MCF 10A (cell line): Measurements from ENCODE around the gene TMEM17. TPM values are rescaled to one million over a fixed set of nuclear protein-coding genes. Genes with fewer than 3 reads are reported as not detected.
A peak's percentile ranks its signal among the peaks of the same experiment; 100 is the strongest.

Source experiments
- BruUV-seq: library from RNA; stranded (reverse); fragments of 400-500 nt; replicated peaks from 2 replicates; lab custom pipeline; 2021; lab: Mats Ljungman, UMichigan
- CTCF ChIA-PET: fragments of 300-600 bp; sonication (Branson Sonifier 250); formaldehyde crosslinking; extraction: SDS; loops from one replicate; lab custom pipeline; 2021; ENCODE audit warnings: antibody characterized with exemption, inconsistent platforms; lab: Yijun Ruan, JAX
- POLR2A ChIA-PET: fragments of 300-600, 350-650 bp; sonication (Branson Sonifier 250); formaldehyde crosslinking; extraction: SDS; loops from one replicate; lab custom pipeline; 2020; ENCODE audit warnings: antibody characterized with exemption, inconsistent platforms; lab: Yijun Ruan, JAX
- DNase-seq: peaks from one replicate; pipeline ENCODE4 v3.0.0-alpha.2; 2018; ENCODE audit not compliant: unreplicated experiment
- H3K27ac Mint-ChIP-seq: one replicate; pipeline ENCODE4 v1.8.0; 2022; ENCODE audit warnings: mild to moderate bottlenecking, low read depth, mixed read lengths; ENCODE audit not compliant: unreplicated experiment
- H3K27me3 Mint-ChIP-seq: one replicate; pipeline ENCODE4 v1.8.0; 2022; ENCODE audit warnings: mixed read lengths; ENCODE audit not compliant: insufficient read depth, unreplicated experiment
- H3K36me3 Mint-ChIP-seq: one replicate; pipeline ENCODE4 v1.8.0; 2022; ENCODE audit warnings: mild to moderate bottlenecking, moderate library complexity, mixed read lengths; ENCODE audit not compliant: insufficient read depth, unreplicated experiment
- H3K4me1 Mint-ChIP-seq: one replicate; pipeline ENCODE4 v1.8.0; 2022; ENCODE audit warnings: mixed read lengths; ENCODE audit not compliant: insufficient read depth, unreplicated experiment
- H3K4me3 Mint-ChIP-seq: one replicate; pipeline ENCODE4 v1.8.0; 2022; ENCODE audit warnings: mild to moderate bottlenecking, moderate library complexity, mixed read lengths; ENCODE audit not compliant: unreplicated experiment
- H3K9me3 Mint-ChIP-seq: one replicate; pipeline ENCODE4 v1.8.0; 2022; ENCODE audit warnings: mixed read lengths; ENCODE audit not compliant: unreplicated experiment
- intact Hi-C: fragments of 100-400 bp; cut with micrococcal nuclease; formaldehyde crosslinking; loops from 2 replicates; pipeline ENCODE4 v1.14.1; 2022
- total RNA-seq: library from RNA; stranded (reverse); gene quantifications from 2 replicates; pipeline ENCODE4 v1.2.3, GENCODE V29; 2022
- TF ChIP-seq, protein P1 (sequence below): fragments of 200-600 bp; IDR thresholded peaks from one replicate; pipeline ENCODE4 v1.8.0; 2022; ENCODE audit warnings: antibody characterized with exemption, mild to moderate bottlenecking; ENCODE audit not compliant: unreplicated experiment

Gene TMEM17
- total RNA-seq, 1 experiment from 2014 or later = 2.6 TPM

GRCh38 chr2:62486439-62486765, 19.6 kb downstream of the TMEM17 start:
- intact Hi-C loops = no loop called here
- no peaks in the 10 kb centered on the region for H3K27me3 Mint-ChIP-seq
- CTCF ChIA-PET = interaction anchor here (0.8 to 3.1 kb wide), 4 partner anchors 9 to 289 kb away, joined by 4 to 18 read pairs (median 8); no protein-coding TSS in a partner anchor
- H3K4me1 Mint-ChIP-seq = peaks cover 9% of the 10 kb centered on the region
- BruUV-seq = no TSS peak
- no peaks in the 10 kb centered on the region for H3K36me3 Mint-ChIP-seq
- TF ChIP-seq, protein P1, sequence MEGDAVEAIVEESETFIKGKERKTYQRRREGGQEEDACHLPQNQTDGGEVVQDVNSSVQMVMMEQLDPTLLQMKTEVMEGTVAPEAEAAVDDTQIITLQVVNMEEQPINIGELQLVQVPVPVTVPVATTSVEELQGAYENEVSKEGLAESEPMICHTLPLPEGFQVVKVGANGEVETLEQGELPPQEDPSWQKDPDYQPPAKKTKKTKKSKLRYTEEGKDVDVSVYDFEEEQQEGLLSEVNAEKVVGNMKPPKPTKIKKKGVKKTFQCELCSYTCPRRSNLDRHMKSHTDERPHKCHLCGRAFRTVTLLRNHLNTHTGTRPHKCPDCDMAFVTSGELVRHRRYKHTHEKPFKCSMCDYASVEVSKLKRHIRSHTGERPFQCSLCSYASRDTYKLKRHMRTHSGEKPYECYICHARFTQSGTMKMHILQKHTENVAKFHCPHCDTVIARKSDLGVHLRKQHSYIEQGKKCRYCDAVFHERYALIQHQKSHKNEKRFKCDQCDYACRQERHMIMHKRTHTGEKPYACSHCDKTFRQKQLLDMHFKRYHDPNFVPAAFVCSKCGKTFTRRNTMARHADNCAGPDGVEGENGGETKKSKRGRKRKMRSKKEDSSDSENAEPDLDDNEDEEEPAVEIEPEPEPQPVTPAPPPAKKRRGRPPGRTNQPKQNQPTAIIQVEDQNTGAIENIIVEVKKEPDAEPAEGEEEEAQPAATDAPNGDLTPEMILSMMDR = no peak
- H3K27ac Mint-ChIP-seq = peak overlapping the region; percentile 32
- POLR2A ChIA-PET = interaction anchor here (0.9 to 1.8 kb wide), 6 partner anchors 8 to 199 kb away, joined by 3 to 5 read pairs (median 4); no protein-coding TSS in a partner anchor
- no peak overlapping the region for H3K4me3 Mint-ChIP-seq
- peak; percentile 49 for DNase-seq
- H3K9me3 Mint-ChIP-seq = no peaks in the 10 kb centered on the region

DNA sequence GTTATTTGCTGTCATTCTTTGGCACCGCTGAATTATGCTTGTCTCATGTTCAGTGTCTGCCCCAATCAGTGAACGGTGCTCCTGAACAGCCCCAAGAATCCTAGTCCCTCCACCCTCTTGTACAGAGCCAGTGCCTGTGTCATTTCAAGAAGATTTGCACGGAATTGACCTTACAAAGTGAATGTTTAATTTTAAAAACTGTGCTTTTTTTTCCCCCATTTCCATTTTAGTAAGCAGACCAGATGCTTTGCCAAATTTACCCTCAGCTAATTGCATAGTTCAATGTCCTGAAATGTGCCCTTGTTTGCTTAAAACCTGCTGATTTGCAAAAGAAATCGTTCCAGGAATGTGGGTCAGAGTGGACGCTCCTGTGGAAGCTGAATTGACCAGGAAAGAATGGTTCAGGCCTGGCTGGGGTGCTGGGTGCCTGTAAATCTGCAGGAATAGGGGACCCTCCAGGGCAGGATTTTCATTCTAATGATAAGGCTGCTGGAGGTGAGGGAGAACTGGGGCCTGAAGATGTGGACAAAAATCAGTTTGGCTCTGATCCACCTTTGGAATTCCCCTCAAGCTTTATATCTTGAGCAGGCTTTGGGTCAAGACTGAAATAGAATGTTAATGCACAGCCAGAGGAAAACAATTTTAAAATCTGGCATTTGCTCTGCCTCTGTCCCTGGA, 20.1 kb downstream of the TMEM17 start:
- CTCF ChIA-PET = interaction anchor here (0.8 to 3.1 kb wide), 4 partner anchors 9 to 290 kb away, joined by 4 to 18 read pairs (median 8); no protein-coding TSS in a partner anchor
- POLR2A ChIA-PET = interaction anchor here (0.9 to 1.8 kb wide), 6 partner anchors 8 to 28 kb away, joined by 3 to 5 read pairs (median 4); no protein-coding TSS in a partner anchor
- no TSS peak for BruUV-seq
- Mint-ChIP-seq H3K36me3 (no peaks in the 10 kb centered on the region), H3K9me3 (no peaks in the 10 kb centered on the region), H3K27ac (peak overlapping the region; percentile 32), H3K4me3 (no peak overlapping the region), H3K4me1 (peaks cover 9% of the 10 kb centered on the region), H3K27me3 (no peaks in the 10 kb centered on the region)
- intact Hi-C loops = no loop called here
- TF ChIP-seq, protein P1 = no peak
- DNase-seq = no peak

DNA sequence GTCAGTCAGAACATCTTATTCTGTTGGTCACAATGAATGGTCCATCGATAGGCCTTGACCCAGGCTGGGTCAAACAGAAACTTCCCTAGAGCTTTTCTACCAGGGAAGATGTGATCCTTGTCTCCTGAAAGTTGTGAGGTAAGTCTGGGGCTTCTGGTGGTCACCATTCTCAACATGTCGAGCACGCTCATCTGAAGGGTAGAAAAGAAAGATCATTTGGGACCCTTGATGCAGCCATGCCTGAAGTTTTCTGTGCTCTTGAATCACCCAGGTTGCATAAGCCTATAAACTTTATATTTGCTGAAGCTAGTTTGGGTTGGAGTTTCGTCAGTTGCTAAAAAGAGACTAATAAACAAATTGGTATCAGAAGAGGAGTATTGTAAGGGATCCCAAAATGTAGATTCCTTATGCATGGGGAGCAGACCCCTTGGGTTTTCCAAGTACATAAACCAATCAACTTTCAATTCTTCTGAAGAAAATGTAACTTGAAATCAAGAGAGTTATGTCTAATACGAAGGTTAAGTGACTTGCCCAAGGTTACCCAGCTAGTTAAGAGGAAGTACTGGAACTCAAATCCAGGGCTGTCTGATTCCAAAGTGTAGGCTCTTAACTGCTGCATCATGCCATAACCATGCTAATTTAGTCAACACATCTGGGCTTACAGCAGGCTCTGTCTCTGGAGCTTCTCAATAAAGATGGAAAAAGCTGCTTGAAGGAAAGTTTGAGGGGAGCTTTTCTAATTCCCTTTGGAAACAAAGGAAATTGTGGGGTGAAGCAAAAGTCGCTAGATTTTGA, 23.2 kb downstream of the TMEM17 start:
- POLR2A ChIA-PET = no interaction called here
- intact Hi-C loops = no loop called here

More for the DNA sequence above, 23.2 kb downstream of the TMEM17 start:
- Mint-ChIP-seq H3K9me3 (no peaks in the 10 kb centered on the region), H3K27me3 (no peaks in the 10 kb centered on the region), H3K4me1 (peaks cover 16% of the 10 kb centered on the region), H3K36me3 (no peaks in the 10 kb centered on the region), H3K4me3 (no peak overlapping the region), H3K27ac (no peak overlapping the region)
- TF ChIP-seq, protein P1 = no peak
- no peak for DNase-seq
- CTCF ChIA-PET = interaction anchor here (1.0 to 1.6 kb wide), 2 partner anchors 10 to 26 kb away, joined by 4 to 6 read pairs; no protein-coding TSS in a partner anchor
- no TSS peak for BruUV-seq
